HepG2 (cell line): ENCODE results near the gene CD300A. TPM values are rescaled to one million over a fixed set of nuclear protein-coding genes. Genes with fewer than 3 reads are reported as not detected.
A peak's percentile ranks its signal among the peaks of the same experiment; 100 is the strongest.

ENCODE experiments used
- FOXJ3 ChIP-seq: sonication (generic); formaldehyde crosslinking; IDR thresholded peaks from 2 replicates; pipeline ENCODE4 v1.4.0; 2020; ENCODE audit warnings: missing genetic modification reagents, mild to moderate bottlenecking, borderline replicate concordance
- HDAC2 ChIP-seq: sonication (generic); formaldehyde crosslinking; IDR thresholded peaks from 2 replicates; pipeline ENCODE4 v1.4.0; 2020; ENCODE audit warnings: missing genetic modification reagents
- HDAC6 ChIP-seq: fragments of 200-600 bp; sonication (generic); IDR thresholded peaks from 2 replicates; pipeline ENCODE4 v1.7.0; 2017; ENCODE audit warnings: mild to moderate bottlenecking, antibody characterized with exemption, low read length, low read depth
- KDM2A ChIP-seq: sonication (generic); formaldehyde crosslinking; IDR thresholded peaks from 2 replicates; pipeline ENCODE4 v1.4.0; 2020; ENCODE audit warnings: low read depth, missing genetic modification reagents, borderline replicate concordance
- MBD4 ChIP-seq: IDR thresholded peaks from 2 replicates; pipeline ENCODE4 v1.6.1; 2012; ENCODE audit warnings: low read length, inconsistent platforms, borderline replicate concordance
- NFE2L2 ChIP-seq: fragments of 150-350 bp; IDR thresholded peaks from 2 replicates; pipeline ENCODE4 v1.6.1; 2014; ENCODE audit warnings: low read length
- NR2F6 ChIP-seq, 2 experiments: IDR thresholded peaks; 2 replicates each; pipeline ENCODE4 v1.6.1; 2016; ENCODE audit warnings: antibody characterized with exemption in 1 of 2, mild to moderate bottlenecking in 1 of 2
- POLR2AphosphoS2 ChIP-seq: IDR thresholded peaks from 2 replicates; pipeline ENCODE4 v1.6.1; 2011; ENCODE audit warnings: low read depth, low read length, improper control_type of control experiment
- SALL1 ChIP-seq: sonication (generic); formaldehyde crosslinking; IDR thresholded peaks from 2 replicates; pipeline ENCODE4 v1.8.0; 2022; ENCODE audit warnings: mild to moderate bottlenecking, missing genetic modification reagents
- XBP1 ChIP-seq: sonication (generic); formaldehyde crosslinking; IDR thresholded peaks from 2 replicates; pipeline ENCODE4 v1.5.0; 2020; ENCODE audit warnings: missing genetic modification reagents
- ZFP36L1 ChIP-seq: sonication (generic); formaldehyde crosslinking; IDR thresholded peaks from 2 replicates; pipeline ENCODE4 v1.8.0; 2022; ENCODE audit warnings: mild to moderate bottlenecking, missing genetic modification reagents, moderate library complexity
- ZFP90 ChIP-seq: sonication (generic); formaldehyde crosslinking; IDR thresholded peaks from 2 replicates; pipeline ENCODE4 v1.8.0; 2022; ENCODE audit warnings: missing genetic modification reagents, mild to moderate bottlenecking, inconsistent platforms, borderline replicate concordance
- ZNF446 ChIP-seq: sonication (generic); formaldehyde crosslinking; IDR thresholded peaks from 2 replicates; pipeline ENCODE4 v1.5.0; 2020; ENCODE audit warnings: mild to moderate bottlenecking, missing genetic modification reagents
- ZNF460 ChIP-seq: sonication (generic); formaldehyde crosslinking; IDR thresholded peaks from 2 replicates; pipeline ENCODE4 v1.5.1; 2020; ENCODE audit warnings: missing genetic modification reagents, mild to moderate bottlenecking, borderline replicate concordance
- ZNF550 ChIP-seq: sonication (generic); formaldehyde crosslinking; IDR thresholded peaks from 2 replicates; pipeline ENCODE4 v1.4.0; 2020; ENCODE audit warnings: mild to moderate bottlenecking, missing genetic modification reagents, borderline replicate concordance
- ZNF605 ChIP-seq: sonication (generic); formaldehyde crosslinking; IDR thresholded peaks from 2 replicates; pipeline ENCODE4 v1.8.0; 2022; ENCODE audit warnings: mild to moderate bottlenecking, missing genetic modification reagents
- ZNF776 ChIP-seq: sonication (generic); formaldehyde crosslinking; IDR thresholded peaks from 2 replicates; pipeline ENCODE4 v1.4.0; 2020; ENCODE audit warnings: mild to moderate bottlenecking, missing genetic modification reagents
- ZNF83 ChIP-seq: sonication (generic); formaldehyde crosslinking; IDR thresholded peaks from 2 replicates; pipeline ENCODE4 v1.4.0; 2020; ENCODE audit warnings: missing genetic modification reagents, mild to moderate bottlenecking, borderline replicate concordance
- polyA plus RNA-seq, 8 experiments: library from polyadenylated mRNA; depleted of rRNA in 3 of 8; stranded (reverse) in 7 of 8; unstranded in 1 of 8; fragments of >200 nt; fragmentation: Illumina TruSeq in 4 of 8; extraction: Trizol in 4 of 8; gene quantifications; 2 replicates each; pipeline versions ENCODE4 v1.2.1 to v1.2.3, GENCODE V29; 2011 to 2016; ENCODE audit warnings: low read depth in 4 of 8, missing spikeins in 1 of 8, mixed read lengths in 1 of 8; ENCODE audit not compliant: insufficient read depth in 1 of 8
- total RNA-seq, 5 experiments: library from RNA; depleted of rRNA; stranded (reverse); fragments of >200 nt; fragmentation: Illumina TruSeq; extraction: Trizol; gene quantifications; 2 replicates each; pipeline ENCODE4 v1.2.3, GENCODE V29; 2016; ENCODE audit warnings: low read depth in 1 of 5
- TF ChIP-seq, protein P1 (sequence below): sonication (generic); formaldehyde crosslinking; IDR thresholded peaks from 2 replicates; pipeline ENCODE4 v1.8.0; 2022; ENCODE audit warnings: mild to moderate bottlenecking, missing genetic modification reagents, borderline replicate concordance
- TF ChIP-seq, protein P2 (sequence below): IDR thresholded peaks from 2 replicates; pipeline ENCODE4 v1.6.1; 2016; ENCODE audit warnings: control low read depth
- TF ChIP-seq, protein P3 (sequence below): sonication (generic); formaldehyde crosslinking; IDR thresholded peaks from 2 replicates; pipeline ENCODE4 v1.5.0; 2020; ENCODE audit warnings: mild to moderate bottlenecking, missing genetic modification reagents
- TF ChIP-seq, protein P4 (sequence below): sonication (generic); formaldehyde crosslinking; IDR thresholded peaks from 2 replicates; pipeline ENCODE4 v1.4.0; 2020; ENCODE audit warnings: missing genetic modification reagents

CD300A gene
- total and polyA plus RNA-seq, 2 of the 13 experiments (the other 11 are each of a cell fraction or from before 2014, with no cell fraction given): not detected

GRCh38 chr17:74417178-74418045 lies 49.0 kb upstream of the CD300A start (continued):
- TF ChIP-seq, protein P1, sequence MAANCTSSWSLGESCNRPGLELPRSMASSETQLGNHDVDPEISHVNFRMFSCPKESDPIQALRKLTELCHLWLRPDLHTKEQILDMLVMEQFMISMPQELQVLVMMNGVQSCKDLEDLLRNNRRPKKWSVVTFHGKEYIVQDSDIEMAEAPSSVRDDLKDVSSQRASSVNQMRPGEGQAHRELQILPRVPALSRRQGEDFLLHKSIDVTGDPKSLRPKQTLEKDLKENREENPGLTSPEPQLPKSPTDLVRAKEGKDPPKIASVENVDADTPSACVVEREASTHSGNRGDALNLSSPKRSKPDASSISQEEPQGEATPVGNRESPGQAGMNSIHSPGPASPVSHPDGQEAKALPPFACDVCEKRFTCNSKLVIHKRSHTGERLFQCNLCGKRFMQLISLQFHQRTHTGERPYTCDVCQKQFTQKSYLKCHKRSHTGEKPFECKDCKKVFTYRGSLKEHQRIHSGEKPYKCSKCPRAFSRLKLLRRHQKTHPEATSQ: no peak
- no peak for TF ChIP-seq ZNF460 (CRISPR knock-in tag)
- TF ChIP-seq ZNF605 (CRISPR knock-in tag): no peak
- peak; percentile 83 for TF ChIP-seq SALL1
- peak; percentile 64; the same call in 1 of the 2 replicates for TF ChIP-seq ZFP36L1 (CRISPR knock-in tag)
- peak; percentile 74 for TF ChIP-seq HDAC2 (CRISPR knock-in tag)
- TF ChIP-seq ZNF550 (CRISPR knock-in tag): no peak
- TF ChIP-seq, protein P2, sequence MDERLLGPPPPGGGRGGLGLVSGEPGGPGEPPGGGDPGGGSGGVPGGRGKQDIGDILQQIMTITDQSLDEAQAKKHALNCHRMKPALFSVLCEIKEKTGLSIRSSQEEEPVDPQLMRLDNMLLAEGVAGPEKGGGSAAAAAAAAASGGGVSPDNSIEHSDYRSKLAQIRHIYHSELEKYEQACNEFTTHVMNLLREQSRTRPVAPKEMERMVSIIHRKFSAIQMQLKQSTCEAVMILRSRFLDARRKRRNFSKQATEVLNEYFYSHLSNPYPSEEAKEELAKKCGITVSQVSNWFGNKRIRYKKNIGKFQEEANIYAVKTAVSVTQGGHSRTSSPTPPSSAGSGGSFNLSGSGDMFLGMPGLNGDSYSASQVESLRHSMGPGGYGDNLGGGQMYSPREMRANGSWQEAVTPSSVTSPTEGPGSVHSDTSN (CRISPR knock-in tag): no peak
- TF ChIP-seq ZFP90 (CRISPR knock-in tag): peak; percentile 59; the same call in 1 of the 2 replicates
- no peak for TF ChIP-seq POLR2AphosphoS2
- no peak for TF ChIP-seq NFE2L2
- TF ChIP-seq NR2F6 (IDR thresholded peaks at IDR 0.05): 0 out of 2 replicates have a peak, but pooled peaks have one; percentile 16
- TF ChIP-seq NR2F6 (CRISPR knock-in tag; IDR thresholded peaks at IDR 0.05): peak; percentile 65; the same call in 1 of the 2 replicates
- no peak for TF ChIP-seq ZNF446
- TF ChIP-seq MBD4: no peak
- TF ChIP-seq, protein P3, sequence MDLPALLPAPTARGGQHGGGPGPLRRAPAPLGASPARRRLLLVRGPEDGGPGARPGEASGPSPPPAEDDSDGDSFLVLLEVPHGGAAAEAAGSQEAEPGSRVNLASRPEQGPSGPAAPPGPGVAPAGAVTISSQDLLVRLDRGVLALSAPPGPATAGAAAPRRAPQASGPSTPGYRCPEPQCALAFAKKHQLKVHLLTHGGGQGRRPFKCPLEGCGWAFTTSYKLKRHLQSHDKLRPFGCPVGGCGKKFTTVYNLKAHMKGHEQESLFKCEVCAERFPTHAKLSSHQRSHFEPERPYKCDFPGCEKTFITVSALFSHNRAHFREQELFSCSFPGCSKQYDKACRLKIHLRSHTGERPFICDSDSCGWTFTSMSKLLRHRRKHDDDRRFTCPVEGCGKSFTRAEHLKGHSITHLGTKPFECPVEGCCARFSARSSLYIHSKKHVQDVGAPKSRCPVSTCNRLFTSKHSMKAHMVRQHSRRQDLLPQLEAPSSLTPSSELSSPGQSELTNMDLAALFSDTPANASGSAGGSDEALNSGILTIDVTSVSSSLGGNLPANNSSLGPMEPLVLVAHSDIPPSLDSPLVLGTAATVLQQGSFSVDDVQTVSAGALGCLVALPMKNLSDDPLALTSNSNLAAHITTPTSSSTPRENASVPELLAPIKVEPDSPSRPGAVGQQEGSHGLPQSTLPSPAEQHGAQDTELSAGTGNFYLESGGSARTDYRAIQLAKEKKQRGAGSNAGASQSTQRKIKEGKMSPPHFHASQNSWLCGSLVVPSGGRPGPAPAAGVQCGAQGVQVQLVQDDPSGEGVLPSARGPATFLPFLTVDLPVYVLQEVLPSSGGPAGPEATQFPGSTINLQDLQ (CRISPR knock-in tag): no peak
- TF ChIP-seq, protein P4, sequence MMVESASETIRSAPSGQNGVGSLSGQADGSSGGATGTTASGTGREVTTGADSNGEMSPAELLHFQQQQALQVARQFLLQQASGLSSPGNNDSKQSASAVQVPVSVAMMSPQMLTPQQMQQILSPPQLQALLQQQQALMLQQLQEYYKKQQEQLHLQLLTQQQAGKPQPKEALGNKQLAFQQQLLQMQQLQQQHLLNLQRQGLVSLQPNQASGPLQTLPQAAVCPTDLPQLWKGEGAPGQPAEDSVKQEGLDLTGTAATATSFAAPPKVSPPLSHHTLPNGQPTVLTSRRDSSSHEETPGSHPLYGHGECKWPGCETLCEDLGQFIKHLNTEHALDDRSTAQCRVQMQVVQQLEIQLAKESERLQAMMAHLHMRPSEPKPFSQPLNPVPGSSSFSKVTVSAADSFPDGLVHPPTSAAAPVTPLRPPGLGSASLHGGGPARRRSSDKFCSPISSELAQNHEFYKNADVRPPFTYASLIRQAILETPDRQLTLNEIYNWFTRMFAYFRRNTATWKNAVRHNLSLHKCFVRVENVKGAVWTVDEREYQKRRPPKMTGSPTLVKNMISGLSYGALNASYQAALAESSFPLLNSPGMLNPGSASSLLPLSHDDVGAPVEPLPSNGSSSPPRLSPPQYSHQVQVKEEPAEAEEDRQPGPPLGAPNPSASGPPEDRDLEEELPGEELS: peak; percentile 56; the same call in 1 of the 2 replicates
- no peak for TF ChIP-seq FOXJ3 (CRISPR knock-in tag)
- no peak for TF ChIP-seq ZNF776
- peak; percentile 78; the same call in 1 of the 2 replicates for TF ChIP-seq ZNF83 (CRISPR knock-in tag)
- no peak for TF ChIP-seq XBP1 (CRISPR knock-in tag)
- TF ChIP-seq KDM2A (CRISPR knock-in tag): peak; percentile 77
- TF ChIP-seq HDAC6: no peak
